Measurements from ENCODE around the gene RGS12.

GRCh38 chr4:3287972-3288570 is 4.8 kb upstream of the RGS12 start:
- TF ChIP-seq, protein P1, sequence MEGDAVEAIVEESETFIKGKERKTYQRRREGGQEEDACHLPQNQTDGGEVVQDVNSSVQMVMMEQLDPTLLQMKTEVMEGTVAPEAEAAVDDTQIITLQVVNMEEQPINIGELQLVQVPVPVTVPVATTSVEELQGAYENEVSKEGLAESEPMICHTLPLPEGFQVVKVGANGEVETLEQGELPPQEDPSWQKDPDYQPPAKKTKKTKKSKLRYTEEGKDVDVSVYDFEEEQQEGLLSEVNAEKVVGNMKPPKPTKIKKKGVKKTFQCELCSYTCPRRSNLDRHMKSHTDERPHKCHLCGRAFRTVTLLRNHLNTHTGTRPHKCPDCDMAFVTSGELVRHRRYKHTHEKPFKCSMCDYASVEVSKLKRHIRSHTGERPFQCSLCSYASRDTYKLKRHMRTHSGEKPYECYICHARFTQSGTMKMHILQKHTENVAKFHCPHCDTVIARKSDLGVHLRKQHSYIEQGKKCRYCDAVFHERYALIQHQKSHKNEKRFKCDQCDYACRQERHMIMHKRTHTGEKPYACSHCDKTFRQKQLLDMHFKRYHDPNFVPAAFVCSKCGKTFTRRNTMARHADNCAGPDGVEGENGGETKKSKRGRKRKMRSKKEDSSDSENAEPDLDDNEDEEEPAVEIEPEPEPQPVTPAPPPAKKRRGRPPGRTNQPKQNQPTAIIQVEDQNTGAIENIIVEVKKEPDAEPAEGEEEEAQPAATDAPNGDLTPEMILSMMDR (IDR thresholded peaks at IDR 0.05): no peak
- TF ChIP-seq ZFX (IDR thresholded peaks at IDR 0.05; ENCODE audit: borderline replicate concordance): no peak
